ENCODE data around the gene KCNA4.

KCNA4 gene

DNA sequence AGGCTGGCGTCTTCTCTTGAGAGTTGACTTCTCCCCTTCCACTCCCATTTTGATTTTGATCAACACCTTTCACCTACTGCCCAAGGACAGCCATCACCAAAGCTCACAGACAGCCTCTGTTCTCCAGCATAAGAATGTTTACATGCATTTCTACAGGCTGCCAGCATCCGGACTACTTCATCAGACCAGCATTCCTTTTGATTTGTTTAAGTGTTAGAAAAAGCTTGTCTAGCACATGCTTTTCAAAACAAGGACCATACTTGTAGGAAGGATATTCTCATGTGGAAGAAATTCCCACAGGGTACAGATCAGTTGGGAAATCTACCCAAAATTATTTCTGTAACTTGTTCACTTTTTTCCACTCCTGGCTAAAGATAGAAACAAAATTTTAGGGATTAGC is 6.2 kb upstream of the KCNA4 start:
- TF ChIP-seq, protein P1, sequence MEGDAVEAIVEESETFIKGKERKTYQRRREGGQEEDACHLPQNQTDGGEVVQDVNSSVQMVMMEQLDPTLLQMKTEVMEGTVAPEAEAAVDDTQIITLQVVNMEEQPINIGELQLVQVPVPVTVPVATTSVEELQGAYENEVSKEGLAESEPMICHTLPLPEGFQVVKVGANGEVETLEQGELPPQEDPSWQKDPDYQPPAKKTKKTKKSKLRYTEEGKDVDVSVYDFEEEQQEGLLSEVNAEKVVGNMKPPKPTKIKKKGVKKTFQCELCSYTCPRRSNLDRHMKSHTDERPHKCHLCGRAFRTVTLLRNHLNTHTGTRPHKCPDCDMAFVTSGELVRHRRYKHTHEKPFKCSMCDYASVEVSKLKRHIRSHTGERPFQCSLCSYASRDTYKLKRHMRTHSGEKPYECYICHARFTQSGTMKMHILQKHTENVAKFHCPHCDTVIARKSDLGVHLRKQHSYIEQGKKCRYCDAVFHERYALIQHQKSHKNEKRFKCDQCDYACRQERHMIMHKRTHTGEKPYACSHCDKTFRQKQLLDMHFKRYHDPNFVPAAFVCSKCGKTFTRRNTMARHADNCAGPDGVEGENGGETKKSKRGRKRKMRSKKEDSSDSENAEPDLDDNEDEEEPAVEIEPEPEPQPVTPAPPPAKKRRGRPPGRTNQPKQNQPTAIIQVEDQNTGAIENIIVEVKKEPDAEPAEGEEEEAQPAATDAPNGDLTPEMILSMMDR (IDR thresholded peaks at IDR 0.05; ENCODE audit: insufficient read depth, low read length, poor library complexity, severe bottlenecking), result no peak
- Histone ChIP-seq H3K4me3 (replicated peaks; ENCODE audit: low read depth, low read length) (no peak overlapping the region), H3K36me3 (ENCODE audit: control insufficient read depth, insufficient read depth, low read length) (no peaks in the 10 kb centered on the region), H3K27me3 (replicated peaks; ENCODE audit: control insufficient read depth, insufficient read depth, low read length) (no peaks in the 10 kb centered on the region; the same call in 1 of the 2 replicates)
- no peak for DNase-seq (ENCODE audit: extremely low read depth, insufficient read length)

DNA sequence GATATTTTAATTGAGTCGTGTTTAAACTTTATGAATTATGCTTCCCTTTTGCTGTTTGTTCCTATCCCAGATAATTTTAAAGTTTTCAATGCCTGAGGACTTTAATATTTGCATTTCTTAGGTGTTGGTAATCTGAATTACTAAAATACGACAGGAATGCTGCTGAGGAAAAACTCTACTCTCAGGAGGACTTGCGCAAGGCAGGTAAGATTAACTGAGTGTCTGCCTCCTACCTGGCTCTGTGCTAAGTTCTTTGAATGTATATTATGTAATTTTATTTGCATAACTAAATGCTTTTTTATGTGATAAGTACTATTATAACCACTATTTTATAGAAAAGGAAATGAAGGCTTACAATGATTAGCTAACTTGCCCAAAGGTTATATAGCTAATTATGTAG is 2.7 kb upstream of the KCNA4 start:
- H3K27me3 ChIP-seq (replicated peaks; ENCODE audit: control insufficient read depth, insufficient read depth, low read length), result no peaks in the 10 kb centered on the region; the same call in 1 of the 2 replicates
- DNase-seq (ENCODE audit: extremely low read depth, insufficient read length), result no peak
- TF ChIP-seq, protein P1 (IDR thresholded peaks at IDR 0.05; ENCODE audit: insufficient read depth, low read length, poor library complexity, severe bottlenecking), result no peak
- H3K4me3 ChIP-seq (replicated peaks; ENCODE audit: low read depth, low read length), result no peak overlapping the region
- H3K36me3 ChIP-seq (ENCODE audit: control insufficient read depth, insufficient read depth, low read length), result no peaks in the 10 kb centered on the region

DNA sequence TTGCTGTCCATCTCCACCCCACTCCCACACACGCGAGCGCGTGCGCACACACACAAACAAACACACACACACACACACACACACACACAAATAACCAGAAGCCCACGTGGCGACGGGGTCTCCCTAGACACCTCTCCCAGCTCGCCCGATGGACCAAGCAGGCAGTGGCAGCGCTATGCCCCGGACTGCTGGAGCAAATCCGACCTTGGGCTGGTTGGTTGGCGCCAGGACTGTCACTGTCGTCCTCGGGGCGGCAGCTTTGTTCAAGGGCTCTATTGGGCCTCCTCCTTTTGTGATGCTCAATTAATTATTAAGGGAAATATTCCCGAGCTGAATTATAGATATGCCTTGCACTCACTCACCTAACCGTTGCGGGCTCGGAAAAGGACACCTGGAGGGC is 1.7 kb upstream of the KCNA4 start:
- no peak overlapping the region for H3K4me3 ChIP-seq (replicated peaks; ENCODE audit: low read depth, low read length)
- no peaks in the 10 kb centered on the region; the same call in 1 of the 2 replicates for H3K27me3 ChIP-seq (replicated peaks; ENCODE audit: control insufficient read depth, insufficient read depth, low read length)
- H3K36me3 ChIP-seq (ENCODE audit: control insufficient read depth, insufficient read depth, low read length), result no peaks in the 10 kb centered on the region
- TF ChIP-seq, protein P1 (IDR thresholded peaks at IDR 0.05; ENCODE audit: insufficient read depth, low read length, poor library complexity, severe bottlenecking), result no peak
- no peak for DNase-seq (ENCODE audit: extremely low read depth, insufficient read length)

DNA sequence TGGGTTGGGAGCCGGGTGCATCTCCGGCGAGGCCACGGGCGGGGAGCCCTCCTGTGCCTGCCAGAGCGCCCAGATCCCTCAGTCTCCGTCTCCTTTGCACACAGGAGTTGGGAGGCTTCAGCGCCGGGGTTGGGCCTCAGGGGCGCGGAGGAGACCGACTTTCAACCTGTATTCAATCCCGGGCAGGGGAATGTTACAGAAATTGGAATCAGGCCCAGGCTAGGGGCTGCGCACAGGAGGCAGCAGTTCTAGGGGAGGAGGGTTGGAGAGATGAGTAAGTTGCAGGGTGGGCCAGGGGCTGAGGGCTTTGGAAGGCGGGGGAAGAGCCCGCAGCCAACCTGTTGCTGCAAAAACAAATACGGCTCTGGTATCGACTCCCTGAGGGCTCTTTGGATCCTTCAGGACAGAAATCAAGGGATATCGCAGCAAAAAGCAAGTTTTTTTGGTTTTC is 640 bp upstream of the KCNA4 start:
- TF ChIP-seq, protein P1 (IDR thresholded peaks at IDR 0.05; ENCODE audit: insufficient read depth, low read length, poor library complexity, severe bottlenecking), result no peak
- Histone ChIP-seq H3K27me3 (replicated peaks; ENCODE audit: control insufficient read depth, insufficient read depth, low read length) (no peaks in the 10 kb centered on the region; the same call in 1 of the 2 replicates), H3K36me3 (ENCODE audit: control insufficient read depth, insufficient read depth, low read length) (no peaks in the 10 kb centered on the region), H3K4me3 (replicated peaks; ENCODE audit: low read depth, low read length) (no peak overlapping the region)
- no peak for DNase-seq (ENCODE audit: extremely low read depth, insufficient read length)

DNA sequence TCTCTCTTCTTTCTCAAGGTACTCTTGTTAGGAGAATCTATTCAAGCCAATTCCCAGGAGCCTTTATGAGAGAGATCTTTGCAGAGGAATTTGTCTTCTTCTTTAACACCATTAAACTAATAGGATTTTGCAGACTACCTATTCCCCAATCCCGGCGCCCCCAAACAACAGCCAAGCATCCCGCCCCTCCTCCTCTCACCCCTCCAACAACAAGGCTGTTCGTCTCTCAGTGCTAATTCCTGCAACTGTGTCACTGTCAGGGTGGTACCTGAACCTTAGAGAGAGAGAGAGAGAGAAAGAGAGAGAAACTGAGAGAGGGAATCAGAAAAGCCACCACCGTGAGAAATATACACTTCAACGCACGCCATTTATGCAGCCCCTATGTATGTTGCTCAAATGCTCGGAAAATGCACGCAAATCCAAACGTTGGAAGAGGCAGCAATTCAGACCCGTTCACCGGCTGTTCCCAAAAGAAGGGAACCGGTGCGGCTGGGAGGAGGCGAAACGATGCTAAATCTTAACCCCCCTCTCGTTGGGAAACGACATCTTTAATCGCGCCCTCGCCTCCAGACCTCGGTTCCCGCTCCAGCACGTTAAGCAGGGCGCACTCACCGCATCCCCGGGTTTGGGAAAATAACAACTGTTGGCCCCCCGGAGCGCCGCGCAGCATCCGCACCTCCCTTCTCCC is 961 bp downstream of the KCNA4 start:
- Histone ChIP-seq H3K27me3 (replicated peaks; ENCODE audit: control insufficient read depth, insufficient read depth, low read length) (no peaks in the 10 kb centered on the region; the same call in 1 of the 2 replicates), H3K4me3 (replicated peaks; ENCODE audit: low read depth, low read length) (no peak overlapping the region), H3K36me3 (ENCODE audit: control insufficient read depth, insufficient read depth, low read length) (no peaks in the 10 kb centered on the region)
- DNase-seq (ENCODE audit: extremely low read depth, insufficient read length), result no peak
- TF ChIP-seq, protein P1 (IDR thresholded peaks at IDR 0.05; ENCODE audit: insufficient read depth, low read length, poor library complexity, severe bottlenecking), result no peak
